ENCODE results near the gene NVL. TPM values are rescaled to one million over a fixed set of nuclear protein-coding genes. Genes with fewer than 3 reads are reported as not detected.

The NVL gene
- total RNA-seq, 4 donors from 2014 or later, result 15.5 to 41.1 (median 28.3) TPM

DNA sequence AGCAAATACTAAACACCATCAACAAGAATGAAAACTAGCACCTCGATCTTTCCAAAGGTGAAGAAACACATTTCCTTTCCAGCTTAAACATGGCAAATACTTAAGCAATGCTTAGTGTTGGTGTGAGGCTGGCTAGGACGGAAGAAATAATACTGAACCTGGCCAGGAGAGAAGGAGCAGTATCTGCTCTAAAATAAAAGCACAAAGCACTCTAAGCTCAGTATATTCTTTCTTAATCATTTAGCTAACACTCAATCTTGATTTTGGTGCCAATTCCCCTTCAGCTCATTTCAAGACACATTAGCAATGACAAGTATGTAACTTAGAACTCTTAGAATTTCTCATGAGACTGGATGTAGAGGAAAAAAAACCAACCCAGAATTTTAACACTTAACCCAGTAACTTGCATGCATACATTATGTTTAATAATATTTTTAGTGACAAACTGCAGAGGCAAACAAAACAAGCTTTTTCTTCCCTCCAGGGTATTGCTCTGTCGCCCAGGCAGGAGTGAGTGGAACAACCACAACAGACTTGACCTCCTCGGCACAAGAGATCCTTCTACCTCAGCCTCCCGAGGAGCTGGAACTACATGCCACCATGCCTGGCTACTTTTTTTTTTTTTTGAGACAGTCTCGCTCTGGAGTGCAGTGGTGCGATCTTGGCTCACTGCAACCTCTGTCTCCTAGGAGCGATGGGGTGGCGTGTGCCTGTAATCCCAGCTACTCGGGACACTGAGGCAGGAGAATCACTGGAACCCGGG, 92.7 kb downstream of the NVL start:
- TF ChIP-seq POLR2A (IDR thresholded peaks at IDR 0.05), result no peak
- TF ChIP-seq, protein P1, sequence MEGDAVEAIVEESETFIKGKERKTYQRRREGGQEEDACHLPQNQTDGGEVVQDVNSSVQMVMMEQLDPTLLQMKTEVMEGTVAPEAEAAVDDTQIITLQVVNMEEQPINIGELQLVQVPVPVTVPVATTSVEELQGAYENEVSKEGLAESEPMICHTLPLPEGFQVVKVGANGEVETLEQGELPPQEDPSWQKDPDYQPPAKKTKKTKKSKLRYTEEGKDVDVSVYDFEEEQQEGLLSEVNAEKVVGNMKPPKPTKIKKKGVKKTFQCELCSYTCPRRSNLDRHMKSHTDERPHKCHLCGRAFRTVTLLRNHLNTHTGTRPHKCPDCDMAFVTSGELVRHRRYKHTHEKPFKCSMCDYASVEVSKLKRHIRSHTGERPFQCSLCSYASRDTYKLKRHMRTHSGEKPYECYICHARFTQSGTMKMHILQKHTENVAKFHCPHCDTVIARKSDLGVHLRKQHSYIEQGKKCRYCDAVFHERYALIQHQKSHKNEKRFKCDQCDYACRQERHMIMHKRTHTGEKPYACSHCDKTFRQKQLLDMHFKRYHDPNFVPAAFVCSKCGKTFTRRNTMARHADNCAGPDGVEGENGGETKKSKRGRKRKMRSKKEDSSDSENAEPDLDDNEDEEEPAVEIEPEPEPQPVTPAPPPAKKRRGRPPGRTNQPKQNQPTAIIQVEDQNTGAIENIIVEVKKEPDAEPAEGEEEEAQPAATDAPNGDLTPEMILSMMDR (IDR thresholded peaks at IDR 0.05), result no peak
- TF ChIP-seq EP300 (IDR thresholded peaks at IDR 0.05), result no peak
- no peak for DNase-seq (ENCODE audit: low spot score in 2 of 2)
- 84 to 90% methylated on average over 11 of the region's 11 CpGs for WGBS, 2 donors

DNA sequence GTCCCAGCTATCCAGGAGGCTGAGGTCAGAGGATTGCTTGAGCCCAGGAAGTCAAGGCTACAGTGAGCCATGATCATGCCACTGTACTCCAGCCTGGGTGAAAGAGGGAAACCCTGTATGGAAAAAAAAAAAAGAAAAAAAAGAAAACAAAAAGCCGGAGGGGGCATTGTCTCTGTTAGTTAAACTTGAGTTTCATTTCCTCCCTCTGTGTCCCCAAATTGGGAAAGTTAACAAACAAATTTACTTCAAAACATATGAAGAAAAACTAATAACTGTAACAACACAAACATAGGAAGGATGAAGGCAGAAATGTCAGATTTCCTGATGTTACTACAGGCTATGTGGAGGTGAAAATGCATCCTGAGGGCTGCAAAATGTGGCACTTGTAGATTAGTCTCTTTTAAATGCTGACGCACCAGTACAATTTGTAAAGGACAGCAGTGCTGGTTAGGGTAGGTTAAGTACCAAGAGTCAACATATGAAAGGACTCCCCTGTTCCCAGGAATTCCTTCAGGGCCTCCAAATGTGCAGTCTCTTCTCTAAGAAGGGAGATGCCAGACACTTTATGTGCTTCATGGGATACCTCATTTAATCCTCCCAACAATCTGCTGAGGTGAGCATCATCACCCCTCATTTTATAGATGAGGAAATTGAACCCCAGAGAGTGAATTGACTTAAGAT, 94.0 kb downstream of the NVL start:
- DNase-seq (ENCODE audit: low spot score in 2 of 2), result no peak
- H3K36me3 ChIP-seq, result peaks cover 0 to 65% (median 4%) of the 10 kb centered on the region in 3 donors
- peaks cover 0 to 4% (median 0%) of the 10 kb centered on the region in 4 donors for H3K4me1 ChIP-seq
- H3K4me3 ChIP-seq, result no peak overlapping the region
- TF ChIP-seq EP300 (IDR thresholded peaks at IDR 0.05) (no peak), POLR2A (IDR thresholded peaks at IDR 0.05) (no peak)
- TF ChIP-seq, protein P1 (IDR thresholded peaks at IDR 0.05), result no peak
- WGBS, 2 donors, result 71 to 78% methylated on average over 2 of the region's 2 CpGs
- H3K9me3 ChIP-seq, result no peaks in the 10 kb centered on the region
- no peaks in the 10 kb centered on the region for H3K27me3 ChIP-seq
- H3K27ac ChIP-seq, result no peak overlapping the region

More for the DNA sequence above, 92.7 kb downstream of the NVL start:
- H3K4me1 ChIP-seq, result peaks cover 0 to 4% (median 0%) of the 10 kb centered on the region in 4 donors
- H3K4me3 ChIP-seq, result no peak overlapping the region
- no peak overlapping the region for H3K27ac ChIP-seq
- no peaks in the 10 kb centered on the region for H3K27me3 ChIP-seq
- H3K9me3 ChIP-seq, result no peaks in the 10 kb centered on the region
- H3K36me3 ChIP-seq, result peaks cover 0 to 51% (median 4%) of the 10 kb centered on the region in 3 donors

DNA sequence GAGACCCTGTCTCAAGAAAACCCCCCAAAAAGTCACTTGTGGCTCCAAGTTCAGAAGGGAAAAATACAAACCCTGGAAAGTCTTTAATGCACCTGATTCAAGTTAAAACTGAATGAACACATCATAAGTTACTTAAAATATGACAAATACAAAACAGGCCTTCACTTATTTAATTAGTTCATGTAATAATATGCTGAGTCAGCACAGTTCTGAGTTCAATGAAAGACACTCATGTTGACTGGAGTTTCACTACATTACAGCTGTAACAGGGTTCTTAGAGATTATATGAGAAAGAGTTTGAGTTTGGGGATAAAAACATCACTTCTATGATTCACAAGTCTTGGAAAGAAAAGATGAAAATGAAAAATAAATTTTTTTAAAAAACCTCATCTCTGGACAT, 96.0 kb downstream of the NVL start:
- Histone ChIP-seq H3K4me3 (no peak overlapping the region), H3K9me3 (no peaks in the 10 kb centered on the region), H3K36me3 (peaks cover 0 to 75% (median 0%) of the 10 kb centered on the region in 3 donors), H3K4me1 (peaks cover 0 to 4% (median 0%) of the 10 kb centered on the region in 4 donors), H3K27ac (no peak overlapping the region), H3K27me3 (no peaks in the 10 kb centered on the region)
- DNase-seq (ENCODE audit: low spot score in 2 of 2), result no peak
- TF ChIP-seq EP300 (IDR thresholded peaks at IDR 0.05), result no peak

DNA sequence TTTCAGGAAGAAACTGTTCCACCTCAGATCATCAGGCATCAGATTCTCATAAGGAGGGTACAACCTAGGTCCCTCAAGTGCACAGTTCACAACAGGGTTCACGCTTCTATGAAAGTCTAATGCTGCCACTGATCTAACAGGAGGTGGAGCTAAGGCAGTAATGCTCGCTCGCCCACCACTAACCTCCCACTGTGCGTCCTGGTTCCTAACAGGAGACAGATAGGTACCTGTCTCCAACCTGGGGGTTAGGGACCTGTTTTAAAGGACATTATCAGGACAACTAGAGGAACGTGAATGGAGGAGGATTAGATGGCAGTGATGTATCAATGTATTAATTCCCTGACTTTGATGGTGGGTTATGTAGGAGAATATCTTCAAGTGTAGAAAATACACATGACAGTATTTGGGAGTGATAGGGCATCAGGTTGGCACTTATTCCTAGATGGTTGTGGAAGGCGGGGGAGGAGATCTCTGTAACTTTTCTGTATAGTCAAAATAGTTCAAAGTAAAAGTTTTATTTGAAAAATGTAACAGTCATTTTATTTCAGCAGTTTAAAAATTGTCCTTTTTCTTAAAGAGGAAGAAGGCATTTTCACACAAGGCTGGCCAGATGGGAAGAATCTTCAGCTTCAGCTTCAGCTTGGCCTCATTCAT, 103.0 kb downstream of the NVL start:
- peaks cover 0 to 56% (median 0%) of the 10 kb centered on the region in 3 donors for H3K36me3 ChIP-seq
- no peak for TF ChIP-seq POLR2A (IDR thresholded peaks at IDR 0.05)
- TF ChIP-seq EP300 (IDR thresholded peaks at IDR 0.05), result no peak
- TF ChIP-seq, protein P1 (IDR thresholded peaks at IDR 0.05), result no peak
- no peak overlapping the region for H3K27ac ChIP-seq
- H3K9me3 ChIP-seq, result no peaks in the 10 kb centered on the region
- no peaks in the 10 kb centered on the region for H3K4me1 ChIP-seq
- H3K27me3 ChIP-seq, result no peaks in the 10 kb centered on the region
- no peak for DNase-seq (ENCODE audit: low spot score in 2 of 2)
- WGBS, 2 donors, result 81 to 89% methylated on average over 6 of the region's 6 CpGs
- H3K4me3 ChIP-seq, result no peak overlapping the region

DNA sequence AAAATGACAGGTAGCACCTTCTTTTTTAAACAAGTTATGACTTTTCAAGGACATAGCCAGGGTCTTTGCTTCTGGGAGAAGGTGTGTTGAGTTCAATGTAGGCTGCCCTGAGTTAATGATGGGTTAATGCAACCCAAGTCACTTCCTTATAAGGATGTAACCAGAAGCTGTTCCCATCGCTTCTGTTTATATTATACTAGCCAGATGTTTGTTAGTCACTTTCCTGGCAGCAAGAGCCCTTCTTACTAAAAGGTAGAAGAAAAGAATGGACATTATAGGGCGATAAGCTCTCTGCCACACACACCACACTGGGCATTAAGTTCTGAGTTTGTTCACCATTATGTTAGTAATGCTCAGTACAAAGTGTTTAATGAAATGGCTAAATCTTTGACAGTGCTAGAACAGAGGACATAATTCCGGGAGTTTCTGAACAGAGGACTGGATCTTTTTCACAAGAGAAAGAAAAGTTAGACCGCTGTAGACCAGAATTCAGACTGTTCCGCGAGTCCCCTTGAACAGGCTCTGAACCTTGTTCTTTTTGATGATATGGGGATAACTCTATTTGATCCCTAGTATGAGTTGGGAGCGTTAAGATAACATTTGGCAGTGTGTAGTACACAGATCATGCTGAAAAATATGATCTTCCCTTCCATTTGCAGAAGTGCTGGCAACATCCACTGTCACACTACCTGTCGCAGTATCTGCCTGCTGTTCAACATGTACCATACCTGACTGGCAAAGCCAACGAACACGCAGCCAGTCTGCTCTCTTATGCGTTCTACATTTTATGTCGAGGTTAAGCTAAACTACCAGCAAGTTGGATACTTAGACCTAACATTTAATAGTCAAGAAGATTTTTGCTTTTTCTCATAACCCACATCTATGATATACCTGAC, 105.9 kb downstream of the NVL start:
- Histone ChIP-seq H3K27ac (no peak overlapping the region), H3K4me1 (no peaks in the 10 kb centered on the region), H3K9me3 (no peaks in the 10 kb centered on the region), H3K4me3 (no peak overlapping the region), H3K36me3 (peaks cover 0 to 27% (median 0%) of the 10 kb centered on the region in 3 donors), H3K27me3 (no peaks in the 10 kb centered on the region)
- TF ChIP-seq, protein P1 (IDR thresholded peaks at IDR 0.05), result no peak
- TF ChIP-seq POLR2A (IDR thresholded peaks at IDR 0.05) (no peak), EP300 (IDR thresholded peaks at IDR 0.05) (no peak)
- DNase-seq (ENCODE audit: low spot score in 2 of 2), result no peak
- 74 to 79% methylated on average over 12 of the region's 12 CpGs for WGBS, 2 donors
